DND-41 (cell line): ENCODE results near the gene CD300LG.
"Not testable (repeated sequence)": the region's sequence is repeated elsewhere in the genome, so short reads cannot be mapped to it uniquely, and the experiment has no call there.

ENCODE experiments used
- CTCF ChIP-seq: IDR thresholded peaks from 2 replicates; pipeline ENCODE4 v1.5.1; 2012; ENCODE audit warnings: borderline replicate concordance, low read length, moderate library complexity, mild to moderate bottlenecking; ENCODE audit not compliant: poor library complexity, severe bottlenecking; ENCODE audit errors: extremely low read depth
- EZH2 ChIP-seq: IDR thresholded peaks from 3 replicates; pipeline ENCODE4 v1.6.1; 2012; ENCODE audit warnings: borderline replicate concordance, low read depth, mild to moderate bottlenecking, moderate library complexity, low read length, inconsistent platforms; ENCODE audit not compliant: severe bottlenecking

DNA sequence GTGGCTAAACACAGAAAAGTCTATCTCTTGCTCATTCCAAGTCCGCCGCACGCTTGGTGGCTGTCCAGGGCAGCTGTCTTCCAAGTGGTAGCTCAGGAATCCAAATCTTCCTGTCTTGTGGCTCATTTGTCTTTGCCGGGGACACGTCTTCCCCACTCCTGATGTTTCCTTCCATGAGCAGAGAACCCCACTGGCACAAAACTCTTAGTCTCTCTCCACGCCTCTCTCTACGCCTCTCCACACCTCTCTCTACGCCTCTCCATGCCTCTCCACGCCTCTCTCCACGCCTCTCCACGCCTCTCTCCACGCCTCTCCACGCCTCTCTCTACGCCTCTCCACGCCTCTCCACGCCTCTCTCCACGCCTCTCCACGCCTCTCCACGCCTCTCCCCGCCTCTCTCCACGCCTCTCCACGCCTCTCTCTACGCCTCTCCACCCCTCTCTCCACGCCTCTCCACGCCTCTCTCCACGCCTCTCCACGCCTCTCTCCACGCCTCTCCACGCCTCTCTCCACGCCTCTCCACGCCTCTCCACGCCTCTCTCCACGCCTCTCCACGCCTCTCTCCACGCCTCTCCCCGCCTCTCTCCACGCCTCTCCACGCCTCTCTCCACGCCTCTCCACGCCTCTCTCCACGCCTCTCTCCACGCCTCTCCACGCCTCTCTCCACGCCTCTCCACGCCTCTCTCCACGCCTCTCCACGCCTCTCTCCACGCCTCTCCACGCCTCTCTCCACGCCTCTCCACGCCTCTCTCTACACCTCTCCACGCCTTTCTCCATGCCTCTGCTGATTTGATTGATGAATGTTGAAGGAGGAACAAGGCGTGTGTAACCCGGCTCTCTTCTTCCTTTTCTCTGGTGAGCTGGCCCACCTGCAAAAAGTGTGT, 4.6 kb upstream of the CD300LG start:
- not testable (repeated sequence) for TF ChIP-seq CTCF, EZH2
